Spleen (tissue), 11 donors: ENCODE results near the gene DOCK2. TPM values are rescaled to one million over a fixed set of nuclear protein-coding genes. Genes with fewer than 3 reads are reported as not detected.
A peak's percentile ranks its signal among the peaks of the same experiment; 100 is the strongest.
"Not testable (repeated sequence)": the region's sequence is repeated elsewhere in the genome, so short reads cannot be mapped to it uniquely, and the experiment has no call there.

Experiments
- DNase-seq: peaks from one replicate; pipeline ENCODE4 v3.0.0-alpha.2; 2020
- H3K27ac ChIP-seq, 8 donors: fragments of 200-600 bp; sonication (generic) in 7 of 8; 1 replicate in 4 of 8; 2 replicates in 4 of 8; pipeline versions ENCODE4 v1.5.0 to v1.8.0; 2016 to 2021; ENCODE audit warnings: inconsistent platforms in 4 of 8, mild to moderate bottlenecking in 4 of 8, moderate library complexity in 1 of 8
- H3K27me3 ChIP-seq, 7 donors: fragments of 200-600 bp; sonication (generic) in 6 of 7; replicated peaks in 1 of 7; 1 replicate in 4 of 7; 2 replicates in 3 of 7; pipeline versions ENCODE4 v1.5.0 to v1.8.0; 2016 to 2021; ENCODE audit warnings: inconsistent platforms in 3 of 7, mild to moderate bottlenecking in 1 of 7
- H3K36me3 ChIP-seq, 6 donors: fragments of 200-600 bp; sonication (generic) in 5 of 6; 1 replicate in 4 of 6; 2 replicates in 2 of 6; pipeline versions ENCODE4 v1.5.0 to v1.8.0; 2016 to 2021; ENCODE audit warnings: inconsistent platforms in 2 of 6
- H3K4me1 ChIP-seq, 6 donors: fragments of 200-600 bp; sonication (generic) in 5 of 6; 1 replicate in 3 of 6; 2 replicates in 3 of 6; pipeline versions ENCODE4 v1.5.0 to v1.8.0; 2016 to 2021; ENCODE audit warnings: inconsistent platforms in 3 of 6
- H3K4me3 ChIP-seq, 8 donors: fragments of 200-600 bp; sonication (generic) in 7 of 8; 1 replicate in 4 of 8; 2 replicates in 4 of 8; pipeline versions ENCODE4 v1.5.0 to v1.8.0; 2016 to 2021; ENCODE audit warnings: inconsistent platforms in 4 of 8, mild to moderate bottlenecking in 4 of 8, moderate library complexity in 2 of 8
- H3K9me3 ChIP-seq, 8 donors: fragments of 200-600 bp; sonication (generic) in 7 of 8; 1 replicate in 4 of 8; 2 replicates in 4 of 8; pipeline versions ENCODE4 v1.5.0 to v1.8.0; 2016 to 2021; ENCODE audit warnings: inconsistent platforms in 4 of 8
- CTCF ChIP-seq, 11 experiments: fragments of 200-600 bp in 7 of 11; fragments of 450-650 bp in 4 of 11; sonication (generic) in 4 of 11; IDR thresholded peaks in 8 of 11; conservative IDR thresholded peaks in 3 of 11; 1 replicate in 7 of 11; 2 replicates in 4 of 11; pipeline versions ENCODE4 v1.4.0 to v1.8.0; 2016 to 2021; ENCODE audit warnings: antibody characterized with exemption in 11 of 11, inconsistent platforms in 4 of 11, mild to moderate bottlenecking in 1 of 11
- POLR2A ChIP-seq, 3 donors: fragments of 450-650 bp; IDR thresholded peaks; one replicate each; pipeline ENCODE4 v1.5.1; 2017; ENCODE audit warnings: antibody characterized with exemption in 3 of 3, mild to moderate bottlenecking in 1 of 3
- POLR2AphosphoS5 ChIP-seq, 3 donors: sonication (generic); formaldehyde crosslinking; IDR thresholded peaks; one replicate each; pipeline ENCODE4 v1.5.1; 2017; ENCODE audit warnings: antibody characterized with exemption in 3 of 3
- WGBS, 5 donors: extraction: QIAGEN DNeasy Blood & Tissue Kit in 3 of 5; methylation state at CpG; one replicate each; pipeline versions ENCODE4 v1.1.5 to v1.1.7; 2013 to 2018; 5-methylcytosine and 5-hydroxymethylcytosine counted together
- intact Hi-C: fragments of 100-400 bp; cut with DNase I; formaldehyde crosslinking; loops from one replicate; pipeline ENCODE4 v1.15.0; 2023; ENCODE audit warnings: low total_unique reads
- polyA plus RNA-seq, 3 donors: library from polyadenylated mRNA; stranded (reverse); fragments of 200-250 nt; gene quantifications; one replicate each; pipeline ENCODE4 v1.2.1, GENCODE V29; 2013
- total RNA-seq, 7 donors: library from RNA; depleted of rRNA in 3 of 7; stranded (reverse); fragments of >200 nt in 3 of 7; fragmentation: NEBNext Ultra II Directional in 4 of 7; extraction: Animal tissue kit (Norgen Biotek cat#: 25700) in 4 of 7; gene quantifications; one replicate each; pipeline versions ENCODE4 v1.1.0 to v1.2.1, GENCODE V29; 2016 to 2021
- donor health status: healthy with polysubstance abuse.
- donor health status: DM: no; HTN: no; CAD: no; lungs with moderate emphysema.
- donor health status: DM: no; HTN: no; CAD: no.
- donor health status: Bipolar disorder and iron deficiency.
- donor health status: healthy.
- donor health status: DM: no; HTN: no; CAD: no.
- donor health status: DM: yes; HTN: yes; CAD: no.

DOCK2 gene
- total and polyA plus RNA-seq, 10 donors: 30.6 to 321 (median 198) TPM

DNA sequence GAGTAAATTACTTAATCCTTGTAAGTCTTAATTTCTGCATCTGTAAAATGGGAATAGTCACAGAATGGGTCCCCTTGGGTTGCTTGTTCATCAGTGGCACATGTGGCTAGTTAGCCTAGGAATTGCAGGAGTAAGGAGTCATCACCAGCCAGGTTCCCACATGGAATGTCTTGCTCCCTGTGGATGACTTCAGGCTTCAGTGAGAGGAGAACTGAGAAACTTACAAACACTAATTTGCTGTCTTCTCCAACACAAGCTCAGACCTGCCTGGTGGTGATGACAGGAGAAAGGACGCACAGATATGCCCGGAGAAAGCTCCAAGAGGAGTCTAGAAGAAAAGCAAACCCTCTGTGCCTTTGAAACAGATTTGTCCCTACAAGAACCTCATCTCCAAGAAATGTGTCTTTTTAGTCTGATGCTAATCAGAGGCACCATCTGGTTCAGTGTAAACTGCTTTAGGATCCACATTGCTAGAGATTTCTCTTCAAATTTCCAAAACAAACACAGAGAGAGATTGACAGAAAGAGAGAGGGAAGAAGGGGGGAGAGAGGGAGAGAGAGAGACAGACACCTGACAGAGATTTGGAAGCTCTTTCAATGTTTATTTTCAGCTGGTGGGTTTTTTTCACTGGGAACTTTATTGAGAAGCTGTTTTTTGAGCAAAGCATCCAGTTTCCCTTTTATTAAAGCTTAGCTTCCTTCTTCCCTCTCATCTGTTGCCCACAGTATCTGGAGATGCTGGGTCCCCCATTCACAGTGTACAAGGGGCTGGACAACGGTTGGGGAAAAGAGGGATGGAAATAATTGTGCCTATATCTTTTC lies 128.3 kb downstream of the DOCK2 start:
- Histone ChIP-seq H3K27me3 (no peaks in the 10 kb centered on the region), H3K4me3 (no peak overlapping the region), H3K36me3 (peaks cover 0 to 94% (median 20%) of the 10 kb centered on the region in 6 donors), H3K4me1 (peaks cover 0 to 14% (median 4%) of the 10 kb centered on the region in 6 donors), H3K27ac (no peak overlapping the region), H3K9me3 (no peaks in the 10 kb centered on the region)
- no peak for DNase-seq
- TF ChIP-seq POLR2A (IDR thresholded peaks at IDR 0.05) (no peak), POLR2AphosphoS5 (IDR thresholded peaks at IDR 0.05) (no peak), CTCF (IDR thresholded peaks at IDR 0.05 in 8 of 11, conservative IDR thresholded peaks at IDR 0.05 in 3 of 11) (no peak)
- whole genome bisulfite sequencing, 5 donors: 91 to 97% (median 95%) methylated on average over 3 of the region's 3 CpGs
- intact Hi-C loops: no loop called here

- DNase-seq, H3K27ac ChIP-seq, intact Hi-C loops, H3K27me3 ChIP-seq, H3K4me3 ChIP-seq, H3K9me3 ChIP-seq: not testable (repeated sequence)
- H3K4me1 ChIP-seq: peaks cover 0 to 14% (median 4%) of the 10 kb centered on the region in 6 donors
- H3K36me3 ChIP-seq: peaks cover 0 to 92% (median 19%) of the 10 kb centered on the region in 6 donors
- 79 to 90% (median 86%) methylated on average over 6 of the region's 6 CpGs for WGBS, 5 donors
These were observed 129.9 kb downstream of the DOCK2 start for GRCh38 chr5:169766943-169767342.

- DNase-seq: no peak
- TF ChIP-seq POLR2AphosphoS5 (IDR thresholded peaks at IDR 0.05) (peak in 2 of 3 donors; percentile 21 to 47), CTCF (IDR thresholded peaks at IDR 0.05 in 8 of 11, conservative IDR thresholded peaks at IDR 0.05 in 3 of 11) (no peak)
- Histone ChIP-seq H3K4me1 (peaks cover 0 to 14% (median 4%) of the 10 kb centered on the region in 6 donors), H3K4me3 (no peak overlapping the region), H3K27me3 (no peaks in the 10 kb centered on the region), H3K36me3 (peaks cover 0 to 92% (median 21%) of the 10 kb centered on the region in 6 donors), H3K9me3 (no peaks in the 10 kb centered on the region), H3K27ac (peak overlapping the region in 3 of 8 donors; percentile 0 to 29 (median 19))
- intact Hi-C loops: no loop called here
- 70 to 83% (median 79%) methylated on average over 6 of the region's 6 CpGs for WGBS, 5 donors
These were observed 130.9 kb downstream of the DOCK2 start for GRCh38 chr5:169767938-169768337.

DNA sequence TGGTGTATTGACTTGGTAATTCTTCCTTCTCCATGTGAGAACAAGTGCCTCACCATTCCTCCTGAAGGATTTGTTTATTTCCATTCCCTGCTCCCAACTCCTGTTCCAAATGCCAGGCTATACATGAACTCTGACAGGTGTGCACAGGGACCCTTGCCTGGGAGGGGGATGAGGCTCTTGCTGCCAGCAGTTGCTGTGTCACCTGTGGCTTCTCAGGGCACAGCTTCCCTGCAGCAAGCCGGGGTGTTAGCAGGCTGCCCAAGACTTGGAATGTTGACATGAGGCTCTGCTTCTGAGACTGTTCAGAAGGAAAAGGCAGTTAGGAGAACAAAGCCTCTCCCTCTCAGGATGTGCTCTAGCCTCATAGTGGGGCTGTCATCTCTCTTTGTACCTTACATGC lies 131.3 kb downstream of the DOCK2 start:
- H3K9me3 ChIP-seq: no peaks in the 10 kb centered on the region
- no peaks in the 10 kb centered on the region for H3K27me3 ChIP-seq
- H3K36me3 ChIP-seq: peaks cover 0 to 92% (median 17%) of the 10 kb centered on the region in 6 donors
- WGBS, 5 donors: 75 to 100% (median 86%) methylated on average over 1 of the region's 1 CpG
- no peak for TF ChIP-seq POLR2AphosphoS5 (IDR thresholded peaks at IDR 0.05)
- TF ChIP-seq CTCF (IDR thresholded peaks at IDR 0.05 in 8 of 11, conservative IDR thresholded peaks at IDR 0.05 in 3 of 11): no peak
- TF ChIP-seq POLR2A (IDR thresholded peaks at IDR 0.05): no peak
- peaks cover 0 to 14% (median 4%) of the 10 kb centered on the region in 6 donors for H3K4me1 ChIP-seq
- no peak overlapping the region for H3K4me3 ChIP-seq
- intact Hi-C loops: no loop called here
- H3K27ac ChIP-seq: peak overlapping the region in 2 of 8 donors; percentile 0 to 19
- no peak for DNase-seq
